HAP-1 (cell line): ENCODE results near the gene XRCC3.

Source experiments
- DNase-seq, 2 experiments: peaks; one replicate each; pipeline ENCODE4 v3.0.0-alpha.2; 2016 to 2020; ENCODE audit warnings: low spot score in 2 of 2
- H3K27me3 ChIP-seq: fragments of 250-450 bp; sonication (Bioruptor Pico); 2 replicates; pipeline ENCODE4 v1.5.1; 2020; ENCODE audit warnings: low read depth, mild to moderate bottlenecking, moderate library complexity
- H3K36me3 ChIP-seq: fragments of 250-450 bp; sonication (Bioruptor Pico); replicated peaks from 2 replicates; pipeline ENCODE4 v1.5.1; 2020; ENCODE audit warnings: mild to moderate bottlenecking
- H3K4me1 ChIP-seq: fragments of 250-450 bp; sonication (Bioruptor Pico); 2 replicates; pipeline ENCODE4 v1.5.1; 2020; ENCODE audit warnings: mild to moderate bottlenecking
- H3K4me3 ChIP-seq: fragments of 250-450 bp; sonication (Bioruptor Pico); 2 replicates; pipeline ENCODE4 v1.5.1; 2020; ENCODE audit warnings: mild to moderate bottlenecking, moderate library complexity
- H3K9me3 ChIP-seq: fragments of 250-450 bp; sonication (Bioruptor Pico); 2 replicates; pipeline ENCODE4 v1.5.1; 2020; ENCODE audit warnings: mild to moderate bottlenecking, moderate library complexity
- in situ Hi-C: fragments of 300-500 bp; cut with MboI; formaldehyde crosslinking; loops from 3 replicates; pipeline ENCODE4 v1.14.3; 2020; ENCODE audit warnings: low sequenced_read_pairs, inconsistent platforms, mixed read lengths

Gene XRCC3

GRCh38 chr14:103711516-103712431 is 3.5 kb downstream of the XRCC3 start:
- Histone ChIP-seq H3K27me3 (no peaks in the 10 kb centered on the region), H3K4me3 (no peak overlapping the region), H3K4me1 (peaks cover 7% of the 10 kb centered on the region), H3K36me3 (peaks cover 62% of the 10 kb centered on the region), H3K9me3 (no peaks in the 10 kb centered on the region)
- DNase-seq, result no peak
- in situ Hi-C loops, result no loop called here

DNA sequence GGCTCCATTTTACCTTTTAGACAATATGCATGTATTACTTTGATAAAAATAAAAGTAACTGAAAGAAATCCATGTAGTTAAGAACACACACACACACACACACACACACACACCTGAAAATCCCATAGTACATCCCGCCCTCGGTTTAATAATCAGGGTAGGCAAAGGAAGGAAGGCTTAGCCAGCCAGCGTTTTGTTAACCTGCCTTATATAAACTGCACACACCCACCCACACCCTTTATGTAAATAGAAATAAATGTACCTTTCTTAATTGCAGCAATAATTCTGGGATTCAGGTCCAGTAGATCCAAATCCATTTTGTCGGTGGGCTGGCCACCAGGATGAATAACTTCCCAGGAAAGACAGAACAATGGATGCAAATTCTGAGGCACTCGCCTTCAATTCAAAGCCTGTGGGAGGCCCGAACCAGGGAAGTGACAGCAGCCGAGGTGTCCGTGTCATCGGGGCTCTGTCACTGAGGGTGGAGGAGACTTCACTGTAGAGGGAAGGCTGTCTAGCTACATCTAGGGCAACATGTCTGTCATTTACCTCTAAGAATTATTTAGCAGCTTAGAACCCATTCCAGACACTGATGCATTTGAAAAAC is 4.4 kb downstream of the XRCC3 start:
- H3K36me3 ChIP-seq, result peaks cover 71% of the 10 kb centered on the region
- in situ Hi-C loops, result no loop called here
- H3K4me3 ChIP-seq, result no peak overlapping the region
- H3K4me1 ChIP-seq, result peaks cover 7% of the 10 kb centered on the region
- H3K27me3 ChIP-seq, result no peaks in the 10 kb centered on the region
- H3K9me3 ChIP-seq, result no peaks in the 10 kb centered on the region
- DNase-seq, result no peak

DNA sequence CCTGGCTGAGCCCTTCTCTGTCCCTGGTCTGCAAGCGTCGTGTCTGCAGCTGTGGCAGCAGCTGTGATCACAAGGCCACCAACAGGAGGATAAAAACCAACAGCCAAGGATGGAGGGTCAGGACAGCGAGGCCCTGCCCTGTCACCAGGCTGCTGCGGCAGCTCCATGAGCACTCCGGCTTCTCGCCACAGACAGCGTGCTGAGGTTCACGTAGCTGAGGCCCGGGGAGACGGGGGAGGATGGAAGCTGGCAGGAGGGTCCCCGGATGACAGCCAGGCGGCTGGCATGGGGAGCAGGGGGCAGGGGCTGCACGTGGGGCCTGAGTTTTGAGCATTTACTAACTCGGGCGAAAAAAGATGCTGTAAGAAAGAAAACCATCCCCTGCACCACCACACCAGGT is 5.4 kb downstream of the XRCC3 start:
- in situ Hi-C loops, result no loop called here
- DNase-seq, result no peak

DNA sequence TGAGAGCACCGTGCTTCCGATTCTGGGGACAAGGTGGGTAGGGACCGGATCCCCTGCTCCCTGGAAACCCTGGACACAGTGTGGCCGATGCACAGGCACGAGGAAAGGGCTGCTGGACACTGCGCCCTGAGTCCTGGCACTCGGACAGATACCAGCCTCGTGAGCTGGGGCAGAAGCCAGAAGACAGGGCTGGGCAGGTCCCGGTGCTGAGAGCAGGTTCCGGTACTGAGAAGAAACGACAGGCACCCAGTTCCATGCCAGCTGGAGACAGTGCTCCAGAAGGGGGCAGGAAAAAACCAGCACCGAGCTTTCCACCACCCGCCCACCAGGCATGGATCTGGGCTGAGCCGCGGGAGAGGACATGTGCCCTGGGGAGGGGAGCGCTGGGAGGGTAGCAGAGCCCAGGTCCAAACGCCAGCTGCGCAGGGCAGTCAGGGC is 6.5 kb downstream of the XRCC3 start:
- no peaks in the 10 kb centered on the region for H3K27me3 ChIP-seq
- DNase-seq, result no peak
- H3K36me3 ChIP-seq, result peaks cover 87% of the 10 kb centered on the region
- no peaks in the 10 kb centered on the region for H3K9me3 ChIP-seq
- H3K4me1 ChIP-seq, result peaks cover 3% of the 10 kb centered on the region
- in situ Hi-C loops, result no loop called here
- H3K4me3 ChIP-seq, result no peak overlapping the region

More for the DNA sequence above, 5.4 kb downstream of the XRCC3 start:
- Histone ChIP-seq H3K4me1 (peaks cover 7% of the 10 kb centered on the region), H3K4me3 (no peak overlapping the region), H3K36me3 (peaks cover 79% of the 10 kb centered on the region), H3K27me3 (no peaks in the 10 kb centered on the region), H3K9me3 (no peaks in the 10 kb centered on the region)

DNA sequence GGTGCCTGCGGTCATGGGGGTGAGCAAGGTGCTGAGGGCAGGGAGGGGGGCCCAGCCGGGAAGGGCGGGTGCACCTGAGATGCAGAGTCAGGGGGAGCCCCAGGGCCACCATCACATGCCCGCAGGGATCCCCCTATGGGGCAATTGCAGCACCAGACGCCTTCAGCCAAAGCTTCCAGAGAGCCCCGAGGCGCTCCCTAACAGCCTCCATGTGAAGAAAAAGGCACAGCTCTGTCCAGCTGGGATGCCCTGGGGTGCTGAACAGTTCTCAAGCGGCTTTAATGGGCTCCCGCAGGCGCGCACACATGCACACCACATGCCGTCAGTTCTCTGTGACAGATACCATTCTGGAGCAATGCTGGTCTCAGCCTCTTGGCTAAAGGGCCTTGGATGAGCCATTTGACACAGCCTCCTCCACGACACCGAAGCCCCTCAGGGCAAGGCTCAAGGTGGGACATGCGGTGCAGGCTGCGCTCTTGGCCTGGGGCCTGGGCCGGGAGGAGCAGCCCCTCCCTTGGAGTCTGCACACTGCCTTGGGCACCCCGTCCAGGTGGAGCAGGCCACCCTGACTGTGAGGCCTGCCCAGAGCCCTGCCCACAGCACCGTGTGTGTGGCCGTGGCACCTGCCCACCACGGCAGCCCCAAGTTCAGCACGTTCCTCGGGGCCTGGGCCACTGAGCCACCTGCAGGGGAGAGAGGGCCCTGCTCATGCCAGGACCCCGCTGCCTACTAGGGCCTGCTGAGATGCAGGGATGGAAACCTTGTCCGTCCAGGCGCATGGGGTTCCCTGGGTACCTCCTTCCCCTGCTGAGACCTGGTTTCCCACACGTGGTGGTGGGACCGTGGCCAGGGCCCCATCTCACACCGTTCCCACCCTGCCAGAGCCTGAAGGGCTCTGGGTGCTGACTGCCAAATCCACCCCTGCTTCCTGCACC is 7.7 kb downstream of the XRCC3 start:
- Histone ChIP-seq H3K36me3 (peaks cover 86% of the 10 kb centered on the region), H3K27me3 (no peaks in the 10 kb centered on the region), H3K4me1 (peaks cover 3% of the 10 kb centered on the region; the same call in 1 of the 2 replicates), H3K9me3 (no peaks in the 10 kb centered on the region), H3K4me3 (no peak overlapping the region)
- in situ Hi-C loops, result no loop called here
- DNase-seq, result no peak

GRCh38 chr14:103706551-103707328 is 8.5 kb downstream of the XRCC3 start:
- peaks cover 3% of the 10 kb centered on the region; the same call in 1 of the 2 replicates for H3K4me1 ChIP-seq
- in situ Hi-C loops, result no loop called here
- H3K27me3 ChIP-seq, result no peaks in the 10 kb centered on the region
- no peak overlapping the region for H3K4me3 ChIP-seq
- H3K9me3 ChIP-seq, result no peaks in the 10 kb centered on the region
- no peak for DNase-seq
- peaks cover 90% of the 10 kb centered on the region for H3K36me3 ChIP-seq

GRCh38 chr14:103705504-103706284 is 9.6 kb downstream of the XRCC3 start:
- Histone ChIP-seq H3K4me1 (no peaks in the 10 kb centered on the region), H3K27me3 (no peaks in the 10 kb centered on the region), H3K9me3 (no peaks in the 10 kb centered on the region), H3K4me3 (no peak overlapping the region), H3K36me3 (peaks cover 85% of the 10 kb centered on the region)
- in situ Hi-C loops, result no loop called here
- no peak for DNase-seq

DNA sequence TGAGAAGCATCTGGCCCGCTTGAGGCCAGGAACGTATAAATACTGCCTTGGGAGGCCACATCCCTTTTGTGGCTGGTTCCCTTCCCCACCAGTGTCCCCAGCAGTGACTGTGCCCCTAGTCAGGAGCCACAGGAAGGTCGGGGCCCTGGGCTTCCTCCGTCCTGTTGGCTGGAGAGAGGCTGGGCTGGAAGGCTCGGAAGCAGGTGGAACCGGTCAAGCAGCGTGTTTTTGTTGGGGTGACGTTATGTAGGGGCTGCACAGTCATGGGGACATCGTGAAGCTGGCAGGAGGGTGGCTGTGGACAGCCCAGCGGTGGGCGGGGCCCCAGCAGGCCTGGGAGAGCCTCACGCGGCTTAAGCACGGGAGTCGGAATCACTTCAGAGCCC is 10.1 kb downstream of the XRCC3 start:
- H3K36me3 ChIP-seq, result peaks cover 89% of the 10 kb centered on the region
- no peak for DNase-seq
- no peaks in the 10 kb centered on the region for H3K4me1 ChIP-seq
- in situ Hi-C loops, result no loop called here
- no peaks in the 10 kb centered on the region for H3K27me3 ChIP-seq
- no peaks in the 10 kb centered on the region for H3K9me3 ChIP-seq
- H3K4me3 ChIP-seq, result no peak overlapping the region

- Histone ChIP-seq H3K4me3 (no peak overlapping the region), H3K27me3 (no peaks in the 10 kb centered on the region), H3K9me3 (no peaks in the 10 kb centered on the region), H3K36me3 (peaks cover 89% of the 10 kb centered on the region), H3K4me1 (no peaks in the 10 kb centered on the region)
- in situ Hi-C loops, result no loop called here
- no peak for DNase-seq
Measured at GRCh38 chr14:103704708-103705107, 10.5 kb downstream of the XRCC3 start.

- H3K9me3 ChIP-seq, result no peaks in the 10 kb centered on the region
- H3K4me1 ChIP-seq, result no peaks in the 10 kb centered on the region
- in situ Hi-C loops, result no loop called here
- H3K27me3 ChIP-seq, result no peaks in the 10 kb centered on the region
- no peak overlapping the region for H3K4me3 ChIP-seq
- H3K36me3 ChIP-seq, result peaks cover 89% of the 10 kb centered on the region
- no peak for DNase-seq
Measured at GRCh38 chr14:103703433-103704385, 11.5 kb downstream of the XRCC3 start.

- in situ Hi-C loops, result no loop called here
- Histone ChIP-seq H3K36me3 (peaks cover 89% of the 10 kb centered on the region), H3K4me1 (no peaks in the 10 kb centered on the region), H3K27me3 (no peaks in the 10 kb centered on the region), H3K9me3 (no peaks in the 10 kb centered on the region), H3K4me3 (no peak overlapping the region)
- DNase-seq, result no peak
Measured at GRCh38 chr14:103702497-103703432, 12.5 kb downstream of the XRCC3 start.
